Measurements from ENCODE around the gene ZC3H15.

DNA sequence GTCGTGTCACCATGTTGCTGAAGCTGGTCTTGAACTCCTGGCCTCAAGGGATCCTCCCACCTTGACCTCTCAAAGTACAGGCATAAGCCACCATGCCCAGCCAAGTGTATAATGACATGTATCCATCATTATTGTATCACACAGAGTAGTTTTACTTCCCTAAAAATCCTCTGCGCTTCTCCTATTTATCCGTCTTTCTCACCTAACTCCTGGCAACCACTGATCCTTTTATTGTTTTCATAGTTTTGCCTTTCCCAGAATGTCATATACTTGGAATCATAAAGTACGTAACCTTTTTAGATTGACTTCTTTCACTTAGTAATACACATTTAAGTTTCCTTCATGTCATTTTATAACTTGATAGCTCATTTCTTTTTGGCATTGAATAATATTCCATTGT, 51.0 kb downstream of the ZC3H15 start:
- TF ChIP-seq, protein P1, sequence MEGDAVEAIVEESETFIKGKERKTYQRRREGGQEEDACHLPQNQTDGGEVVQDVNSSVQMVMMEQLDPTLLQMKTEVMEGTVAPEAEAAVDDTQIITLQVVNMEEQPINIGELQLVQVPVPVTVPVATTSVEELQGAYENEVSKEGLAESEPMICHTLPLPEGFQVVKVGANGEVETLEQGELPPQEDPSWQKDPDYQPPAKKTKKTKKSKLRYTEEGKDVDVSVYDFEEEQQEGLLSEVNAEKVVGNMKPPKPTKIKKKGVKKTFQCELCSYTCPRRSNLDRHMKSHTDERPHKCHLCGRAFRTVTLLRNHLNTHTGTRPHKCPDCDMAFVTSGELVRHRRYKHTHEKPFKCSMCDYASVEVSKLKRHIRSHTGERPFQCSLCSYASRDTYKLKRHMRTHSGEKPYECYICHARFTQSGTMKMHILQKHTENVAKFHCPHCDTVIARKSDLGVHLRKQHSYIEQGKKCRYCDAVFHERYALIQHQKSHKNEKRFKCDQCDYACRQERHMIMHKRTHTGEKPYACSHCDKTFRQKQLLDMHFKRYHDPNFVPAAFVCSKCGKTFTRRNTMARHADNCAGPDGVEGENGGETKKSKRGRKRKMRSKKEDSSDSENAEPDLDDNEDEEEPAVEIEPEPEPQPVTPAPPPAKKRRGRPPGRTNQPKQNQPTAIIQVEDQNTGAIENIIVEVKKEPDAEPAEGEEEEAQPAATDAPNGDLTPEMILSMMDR (IDR thresholded peaks at IDR 0.05; ENCODE audit: low read depth, low read length, poor library complexity, severe bottlenecking), result no peak
- TF ChIP-seq EZH2phosphoT487 (IDR thresholded peaks at IDR 0.05; ENCODE audit: borderline replicate concordance, low read length), result no peak
